Tongue (tissue), 2 donors: ENCODE data around the gene BRD1. TPM values are rescaled to one million over a fixed set of nuclear protein-coding genes. Genes with fewer than 3 reads are reported as not detected.

ENCODE experiments used
- DNase-seq: peaks from one replicate; pipeline ENCODE4 v3.0.0-alpha.2; 2015
- total RNA-seq: library from RNA; depleted of rRNA; stranded (reverse); fragments of >200 nt; gene quantifications from one replicate; pipeline ENCODE4 v1.2.3, GENCODE V29; 2014

BRD1 gene
- total RNA-seq = 42.8 TPM

DNA sequence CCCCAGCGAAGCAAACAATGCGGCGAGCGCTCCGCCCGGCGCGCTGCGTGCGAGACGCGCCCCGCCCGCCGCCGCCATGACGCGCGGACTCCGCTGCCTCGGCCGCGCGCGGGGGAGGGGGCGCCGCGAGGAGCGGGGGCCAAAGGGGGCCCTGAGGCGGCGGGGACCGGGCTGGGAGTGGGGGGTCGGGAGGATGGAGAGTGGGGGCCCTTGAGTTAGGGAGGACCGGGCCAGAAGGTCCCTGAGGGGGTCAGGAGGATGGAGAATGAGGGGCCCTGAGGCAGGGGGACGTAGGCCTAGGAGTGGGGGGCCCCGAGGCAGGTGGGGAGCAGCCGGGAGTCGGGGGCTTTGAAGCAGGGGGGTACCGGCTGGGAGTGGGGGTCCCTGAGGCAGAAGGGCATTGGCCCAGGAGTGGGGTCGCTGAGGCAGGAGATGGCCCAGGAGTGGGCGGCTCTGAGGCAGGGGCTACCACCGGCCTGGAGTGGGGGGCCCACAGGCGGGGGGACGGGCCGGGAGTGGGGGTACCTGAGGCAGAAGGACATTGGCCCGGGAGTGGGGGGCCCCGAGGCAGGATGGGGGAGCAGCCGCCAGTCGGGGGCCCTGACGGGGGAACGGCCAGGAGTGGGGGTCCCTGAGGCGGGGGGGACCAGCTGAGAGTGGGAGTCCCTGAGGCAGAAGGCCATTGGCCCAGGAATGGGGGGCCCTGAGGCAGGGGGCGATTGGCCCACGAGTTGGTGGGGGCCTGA, at the start of gene BRD1:
BRD1 (minus strand) TSS at position 21 of the 746 bp plus-strand sequence. CDS start 3,556 bp downstream, outside the sequence.
- peak; percentile 81 for DNase-seq

DNA sequence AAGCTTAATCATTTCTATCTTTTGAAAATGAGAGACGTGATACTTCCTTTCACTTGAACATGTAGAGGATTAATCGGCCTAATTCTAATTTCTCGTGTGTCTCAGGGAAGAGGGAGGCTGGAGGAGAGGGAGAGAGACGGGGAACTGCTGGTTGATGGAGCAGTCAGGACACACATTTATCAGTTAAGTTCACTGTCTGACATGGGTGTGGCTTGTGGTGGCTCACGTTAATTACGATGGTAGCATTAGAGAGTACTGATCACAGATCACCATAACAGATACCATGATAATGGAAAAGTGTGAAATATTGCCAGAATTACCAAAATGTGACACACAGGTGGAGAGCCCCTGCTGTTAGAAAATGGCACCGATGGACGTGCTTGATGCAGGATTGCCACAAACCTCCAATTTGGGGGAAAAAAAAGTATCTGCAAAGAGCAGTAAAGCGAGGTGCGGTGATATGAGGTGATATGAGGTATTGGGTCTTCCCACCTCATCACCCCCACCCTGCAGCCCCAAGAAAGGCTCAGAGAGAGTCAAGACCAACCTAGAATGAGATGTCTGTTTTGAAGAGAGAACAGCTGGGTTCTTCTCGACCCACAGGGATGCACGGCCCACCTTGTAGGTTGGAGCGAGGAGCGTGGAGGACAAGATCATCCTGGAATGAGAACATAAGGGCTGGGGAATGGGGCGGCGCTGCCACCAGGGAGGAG, 45.7 kb upstream of the BRD1 start:
- DNase-seq = no peak

DNA sequence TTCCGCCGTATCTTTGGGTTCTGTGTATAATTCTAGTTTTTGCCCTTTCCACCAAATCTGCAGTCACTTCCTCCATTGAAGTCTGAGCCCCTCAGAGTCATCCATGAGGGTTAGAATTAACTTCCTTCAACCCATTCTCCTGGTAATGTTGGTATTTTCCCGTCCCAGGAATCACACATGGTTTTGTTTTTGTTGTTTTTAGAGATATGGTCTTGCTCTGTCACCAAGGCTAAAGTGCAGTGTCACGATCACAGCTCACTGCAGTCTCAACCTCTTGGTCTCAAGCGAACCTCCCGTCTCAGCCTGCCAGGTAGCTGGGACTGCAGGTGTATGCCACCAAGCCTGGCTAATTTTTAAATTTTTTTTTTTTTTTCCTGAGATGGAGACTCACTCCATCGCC, 44.7 kb upstream of the BRD1 start:
- no peak for DNase-seq

DNA sequence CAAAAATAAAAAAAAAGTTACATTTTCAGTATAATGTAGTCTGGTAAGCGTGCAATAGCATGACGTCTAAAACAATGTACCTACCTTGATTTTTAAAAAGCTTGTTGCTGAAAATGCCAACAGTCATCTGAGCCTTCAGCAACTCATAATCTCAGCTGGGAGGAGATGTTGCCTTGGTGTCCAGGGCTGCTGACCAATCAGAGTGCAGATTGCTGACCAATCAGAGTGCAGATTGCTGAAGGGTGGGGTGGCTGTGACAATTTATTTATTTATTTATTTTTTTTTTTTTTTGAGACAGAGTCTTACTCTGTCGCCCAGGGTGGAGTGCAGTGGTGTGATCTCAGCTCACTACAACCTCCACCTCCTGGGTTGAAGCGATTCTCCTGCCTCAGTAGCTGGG, 43.8 kb upstream of the BRD1 start:
- no peak for DNase-seq

DNA sequence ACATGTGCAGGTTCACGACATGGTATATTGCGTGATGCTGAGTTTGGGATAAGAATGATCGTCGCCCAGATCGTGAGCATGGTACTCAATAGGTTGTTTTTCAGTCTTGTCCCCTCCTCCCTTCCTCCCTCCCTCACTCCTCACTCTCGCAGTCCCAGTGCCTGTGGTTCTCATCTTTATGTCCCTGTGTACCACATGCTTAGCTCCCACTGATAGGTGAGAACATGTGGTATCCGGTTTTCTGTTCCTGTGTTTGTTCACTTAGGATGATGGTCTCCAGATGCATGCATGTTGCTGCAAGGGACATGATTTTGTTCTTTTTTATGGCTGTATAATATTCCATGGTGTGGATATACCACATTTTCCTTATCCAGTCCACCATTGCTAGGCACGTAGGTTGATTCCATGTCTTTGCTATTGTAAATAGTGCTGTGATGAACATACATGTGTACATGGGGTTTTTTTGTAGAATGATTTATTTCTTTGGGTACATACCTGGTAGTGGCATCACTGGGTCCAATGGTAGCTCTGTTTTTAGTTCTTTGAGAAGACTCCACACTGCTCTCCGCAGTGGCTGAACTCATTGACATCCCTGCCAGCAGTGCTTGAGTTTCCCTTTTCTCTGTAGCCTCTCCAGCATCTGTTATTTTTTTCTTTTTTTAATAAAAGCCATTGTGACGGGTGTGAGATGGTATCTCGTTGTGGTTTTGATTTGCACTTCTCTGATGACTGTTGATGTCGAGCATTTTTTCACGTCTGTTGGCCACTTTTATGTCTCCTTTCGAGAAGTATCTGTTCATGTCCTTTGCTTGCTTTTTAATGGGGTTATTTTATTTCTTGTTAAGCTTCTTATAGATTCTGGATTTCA, 42.4 kb upstream of the BRD1 start:
- DNase-seq = no peak

DNA sequence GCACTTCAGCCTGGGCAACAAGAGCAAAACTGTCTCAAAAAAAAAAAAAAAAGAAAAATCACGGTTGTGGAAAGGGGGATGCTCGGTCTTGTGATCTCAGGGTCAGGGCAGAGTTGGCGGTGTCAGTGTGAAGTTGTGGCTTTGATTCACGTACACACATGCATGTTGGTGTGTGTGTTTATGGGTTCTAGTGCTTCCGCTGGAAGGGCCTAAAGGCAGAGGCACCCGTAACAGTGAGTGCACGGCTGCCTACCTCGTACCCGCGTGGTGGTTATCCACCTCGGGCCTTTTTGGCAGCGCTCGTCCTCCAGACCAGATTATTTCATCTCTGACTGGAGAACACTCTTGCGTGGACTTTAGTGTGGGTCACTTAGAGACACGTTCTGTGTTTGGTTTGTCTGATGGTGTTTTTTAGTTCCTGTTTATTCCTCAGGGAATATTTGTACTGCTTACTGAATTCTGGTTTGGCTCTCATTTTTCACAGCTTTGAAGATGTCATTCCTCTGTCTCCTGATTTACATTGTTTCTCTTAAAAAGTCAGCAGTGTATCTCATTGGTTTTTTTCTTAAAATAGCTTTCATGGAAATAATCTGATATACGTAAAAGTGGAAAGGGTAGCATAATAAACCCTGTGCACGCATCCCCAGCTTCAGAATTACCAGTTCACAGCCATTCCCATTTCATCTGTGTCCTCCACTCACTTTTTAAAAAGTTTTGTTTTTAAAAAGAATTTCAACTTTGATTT, 41.6 kb upstream of the BRD1 start:
- DNase-seq = no peak

DNA sequence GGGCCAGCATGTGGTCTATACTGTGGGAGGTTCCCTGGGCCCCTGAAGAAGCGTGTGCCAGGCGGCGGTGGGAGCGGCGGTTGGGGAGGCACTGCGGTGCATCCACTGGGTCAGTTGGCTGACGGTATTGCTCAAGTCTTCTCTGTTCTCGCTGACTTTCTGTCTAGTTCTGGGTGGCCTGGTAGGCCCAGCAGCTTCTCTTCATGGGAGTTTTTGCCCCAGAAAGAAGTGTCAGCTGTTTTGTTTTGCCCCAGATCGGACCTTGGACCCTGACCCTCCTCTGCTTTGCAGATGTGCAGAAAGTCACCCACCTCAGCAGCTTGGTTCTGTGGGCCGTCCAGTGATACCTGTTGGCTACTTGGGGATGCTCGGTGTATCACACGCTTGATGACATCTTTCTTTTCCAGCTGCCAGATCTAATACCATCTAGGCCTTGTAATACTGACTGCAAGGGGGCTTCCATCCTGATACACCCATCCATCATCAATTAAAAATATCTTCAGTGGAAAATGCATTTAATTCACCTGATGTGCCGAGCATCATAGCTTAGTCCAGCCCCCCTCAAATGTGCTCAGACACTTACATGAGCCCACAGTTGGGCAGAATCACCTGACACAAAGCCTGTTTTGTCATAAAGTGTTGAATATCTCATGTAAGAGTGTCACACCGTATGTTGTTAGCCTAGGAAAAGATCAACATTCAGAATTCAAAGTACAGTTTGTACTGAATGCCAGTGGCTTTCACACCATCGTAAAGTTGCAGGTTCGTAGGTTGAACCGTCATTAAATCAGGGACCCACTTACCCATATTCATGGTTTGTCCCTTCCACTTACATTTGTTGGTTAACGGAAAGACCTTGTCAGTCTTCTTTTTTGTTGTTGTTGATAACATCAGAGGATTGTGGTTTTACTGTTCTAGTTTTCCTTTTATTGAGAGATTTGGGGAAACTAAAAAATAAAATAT, 39.9 kb upstream of the BRD1 start:
- DNase-seq = no peak

DNA sequence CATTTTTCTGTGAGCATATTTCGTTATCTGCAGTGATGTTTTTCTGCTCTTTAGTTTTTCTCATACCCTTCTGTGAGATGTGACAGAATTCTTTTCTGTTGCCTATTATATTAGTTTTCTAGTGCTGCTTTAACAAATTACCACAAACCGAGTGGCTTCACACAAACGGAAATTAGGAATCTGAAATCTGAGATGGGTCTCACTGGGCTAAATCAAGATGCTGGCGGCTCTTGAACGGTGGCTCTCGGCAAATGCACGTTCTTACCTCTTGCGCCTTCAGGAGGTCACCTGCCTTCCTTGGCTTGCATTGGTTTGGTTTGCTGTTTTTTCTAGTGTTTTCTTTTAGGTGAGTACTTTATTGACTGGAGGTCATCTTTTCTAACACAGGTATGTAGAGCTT, 39.0 kb upstream of the BRD1 start:
- DNase-seq = no peak

DNA sequence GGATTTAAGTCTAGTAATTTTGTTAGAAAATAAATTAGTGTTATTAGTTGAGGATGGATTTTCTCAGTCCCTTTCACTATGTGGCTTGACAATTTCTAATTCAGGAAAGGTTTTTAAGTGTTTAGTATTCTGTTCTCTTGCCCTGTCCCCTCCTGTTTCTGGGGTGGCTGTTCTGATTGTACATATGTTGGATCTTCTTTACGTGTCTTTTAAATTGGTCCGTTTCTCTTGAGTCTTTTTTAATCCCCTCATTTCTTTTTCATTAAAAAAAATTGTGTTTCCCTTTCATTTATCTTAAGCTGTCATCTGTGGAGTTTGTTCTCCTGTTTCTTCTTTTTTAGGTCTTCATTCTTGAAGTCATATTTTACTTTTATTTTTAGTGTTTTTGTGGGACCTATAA, 38.5 kb upstream of the BRD1 start:
- no peak for DNase-seq

DNA sequence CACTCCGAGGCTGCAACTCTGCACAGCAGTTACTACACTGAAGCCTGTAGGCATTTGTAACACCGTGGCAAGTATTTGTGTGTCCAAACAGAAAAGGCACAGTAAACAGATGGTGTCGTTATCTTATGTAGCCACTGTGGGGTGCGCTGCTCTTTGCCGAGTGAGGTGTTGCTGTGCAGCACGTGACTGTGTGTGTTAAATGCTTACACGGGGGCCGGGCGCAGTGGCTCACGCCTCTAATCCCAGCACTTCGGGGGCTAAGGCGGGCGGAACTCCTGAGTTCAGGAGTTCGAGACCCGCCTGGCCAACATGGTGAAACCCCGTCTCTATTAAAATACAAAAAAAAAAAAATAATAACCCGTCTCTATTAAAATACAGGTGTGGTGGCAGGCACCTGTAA, 37.5 kb upstream of the BRD1 start:
- no peak for DNase-seq

DNA sequence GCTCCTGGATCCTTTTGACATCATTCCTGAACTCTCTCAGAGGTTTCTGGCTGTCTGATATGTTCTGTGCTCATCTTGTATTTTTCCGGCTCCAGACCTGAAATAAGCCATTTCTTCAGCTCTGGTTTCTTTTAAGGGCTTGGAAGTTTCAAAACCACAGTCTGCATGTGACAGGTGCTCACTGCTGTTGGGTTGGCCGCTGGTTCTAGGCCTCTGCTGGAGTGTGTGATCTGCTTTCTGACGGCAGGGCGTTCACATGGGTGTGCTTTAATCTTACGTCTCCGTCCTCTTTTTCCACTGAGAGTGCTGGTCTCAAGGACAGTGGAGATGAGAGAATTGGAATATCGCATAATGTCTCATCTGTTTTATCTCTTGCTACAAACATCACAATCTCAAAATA, 36.3 kb upstream of the BRD1 start:
- no peak for DNase-seq

DNA sequence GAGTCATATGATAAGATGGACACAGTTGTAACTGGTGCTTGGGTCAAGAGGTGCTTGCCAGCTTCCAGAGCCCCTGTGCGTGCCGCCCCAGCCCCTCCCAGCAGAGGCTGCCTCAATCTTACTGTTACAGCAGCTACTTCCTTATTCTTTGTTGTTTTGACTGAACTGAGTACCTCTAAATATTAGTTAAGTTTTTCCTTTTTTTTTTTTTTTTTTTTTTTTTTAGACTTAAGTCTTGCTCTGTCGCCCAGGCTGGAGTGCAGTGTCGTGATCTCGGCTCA, 34.8 kb upstream of the BRD1 start:
- DNase-seq = no peak

DNA sequence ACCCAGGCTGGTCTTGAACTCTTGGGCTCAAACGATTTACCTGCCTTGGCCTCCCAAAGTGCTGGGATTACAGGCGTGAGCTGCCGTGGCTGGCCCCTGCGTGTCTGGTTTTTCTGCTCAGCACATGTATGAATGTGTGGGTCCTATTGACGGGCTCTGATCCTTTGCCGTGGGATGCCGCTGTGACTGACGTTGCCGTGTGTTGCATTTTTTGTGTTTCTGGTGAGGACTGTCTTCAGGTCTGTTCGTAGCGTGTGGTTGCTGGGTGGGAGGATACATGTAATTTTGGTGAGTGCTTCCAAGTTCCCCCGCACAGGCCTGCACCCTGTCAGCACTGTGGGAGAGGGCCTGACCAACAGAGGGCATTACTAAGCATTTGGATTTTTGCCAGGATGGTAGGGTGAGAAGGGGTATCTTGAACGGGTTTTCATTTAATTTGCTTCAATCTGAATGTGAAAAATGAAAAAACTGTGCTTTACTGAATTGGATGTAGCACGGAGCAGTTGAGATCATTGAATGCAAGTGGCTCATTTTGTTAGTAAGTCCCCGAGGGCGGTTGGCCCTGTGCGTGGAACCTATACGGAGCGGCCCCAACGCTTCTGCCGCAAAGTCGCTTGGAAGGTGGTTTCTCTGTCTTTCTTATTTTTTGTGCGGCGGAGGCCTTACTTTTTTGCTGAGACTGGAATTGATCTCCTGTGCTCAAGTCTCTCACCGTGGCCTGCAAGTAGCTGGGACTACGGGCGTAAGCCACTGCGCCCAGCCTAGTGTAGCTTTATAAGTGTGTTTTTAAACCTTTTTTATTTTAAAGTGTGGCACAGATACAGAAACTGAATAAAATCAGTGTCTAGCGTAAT, 34.2 kb upstream of the BRD1 start:
- no peak for DNase-seq

DNA sequence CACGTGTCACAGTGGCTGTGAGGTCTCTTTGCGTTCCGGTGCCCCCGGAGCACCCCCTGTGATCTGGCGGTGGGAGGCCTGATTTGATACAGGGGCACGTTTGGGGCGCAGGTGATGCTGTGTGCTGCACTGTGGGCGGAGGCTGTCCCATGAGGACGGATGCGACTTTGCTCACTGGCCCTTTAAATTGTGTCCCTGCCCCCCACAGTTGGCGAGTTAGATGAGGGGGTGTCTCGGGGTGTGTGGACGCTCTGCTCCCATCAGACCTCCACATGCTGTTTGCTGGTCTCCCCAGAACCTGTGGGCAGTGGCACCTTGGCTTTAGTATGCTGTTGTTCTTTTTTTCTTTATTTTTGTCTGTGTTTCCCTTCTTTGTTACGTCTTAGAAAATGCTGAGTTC, 31.2 kb upstream of the BRD1 start:
- no peak for DNase-seq

DNA sequence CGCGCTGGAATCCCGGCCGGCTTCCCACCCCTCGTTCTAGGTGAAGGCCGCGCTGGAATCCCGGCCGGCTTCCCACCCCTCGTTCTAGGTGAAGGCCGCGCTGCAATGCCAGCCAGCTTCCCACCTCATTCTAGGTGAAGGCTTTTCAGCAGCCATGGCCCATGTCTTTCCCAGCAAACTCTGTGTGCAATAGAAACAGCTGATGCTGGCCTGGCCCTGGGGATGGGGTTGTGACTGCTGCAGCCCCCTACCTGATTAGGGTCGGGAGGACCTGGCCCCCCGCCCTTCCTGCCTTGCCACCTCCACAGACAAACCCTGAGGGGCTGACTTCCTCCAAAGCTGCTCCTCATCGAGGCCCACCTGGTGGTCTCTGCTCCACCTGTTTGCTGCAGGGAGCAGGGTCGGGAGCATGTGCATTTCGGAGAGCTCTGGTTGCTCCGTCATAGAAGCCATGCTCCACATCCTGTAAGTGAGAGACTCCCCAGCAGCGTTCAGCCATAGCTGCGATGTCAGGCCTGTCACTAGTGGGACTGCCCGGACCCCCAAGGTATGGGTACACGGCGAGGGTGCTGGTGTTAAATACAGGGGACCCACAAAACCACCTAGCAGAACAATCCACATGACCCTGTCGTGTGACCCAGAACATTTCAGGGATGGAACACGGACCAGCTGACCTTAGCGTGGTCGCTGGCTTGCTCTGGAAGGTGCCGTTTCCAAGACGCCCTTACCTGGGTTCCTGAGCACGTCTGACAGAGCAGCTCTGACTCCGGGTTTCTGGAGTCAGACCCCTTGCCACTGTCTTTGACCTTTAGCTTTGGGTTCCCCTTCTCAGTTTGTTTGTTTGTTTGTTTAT, 29.3 kb upstream of the BRD1 start:
- no peak for DNase-seq

DNA sequence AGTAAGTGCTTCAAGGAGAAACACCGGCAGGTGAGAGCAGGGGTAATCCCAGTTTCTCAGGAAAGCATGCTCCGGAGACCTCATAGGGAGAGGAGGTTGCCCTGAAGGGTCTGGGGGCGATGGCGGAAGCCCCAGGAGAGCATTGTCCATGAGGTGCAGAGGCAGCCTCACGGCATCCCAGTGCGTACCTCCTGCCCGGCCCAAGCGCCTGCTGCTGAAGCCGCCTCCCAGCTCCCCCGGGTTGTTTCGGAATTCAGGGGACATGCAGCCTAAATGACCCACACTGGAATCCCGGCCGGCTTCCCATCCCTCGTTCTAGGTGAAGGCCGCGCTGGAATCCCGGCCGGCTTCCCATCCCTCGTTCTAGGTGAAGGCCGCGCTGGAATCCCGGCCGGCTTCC, 28.7 kb upstream of the BRD1 start:
- DNase-seq = no peak

DNA sequence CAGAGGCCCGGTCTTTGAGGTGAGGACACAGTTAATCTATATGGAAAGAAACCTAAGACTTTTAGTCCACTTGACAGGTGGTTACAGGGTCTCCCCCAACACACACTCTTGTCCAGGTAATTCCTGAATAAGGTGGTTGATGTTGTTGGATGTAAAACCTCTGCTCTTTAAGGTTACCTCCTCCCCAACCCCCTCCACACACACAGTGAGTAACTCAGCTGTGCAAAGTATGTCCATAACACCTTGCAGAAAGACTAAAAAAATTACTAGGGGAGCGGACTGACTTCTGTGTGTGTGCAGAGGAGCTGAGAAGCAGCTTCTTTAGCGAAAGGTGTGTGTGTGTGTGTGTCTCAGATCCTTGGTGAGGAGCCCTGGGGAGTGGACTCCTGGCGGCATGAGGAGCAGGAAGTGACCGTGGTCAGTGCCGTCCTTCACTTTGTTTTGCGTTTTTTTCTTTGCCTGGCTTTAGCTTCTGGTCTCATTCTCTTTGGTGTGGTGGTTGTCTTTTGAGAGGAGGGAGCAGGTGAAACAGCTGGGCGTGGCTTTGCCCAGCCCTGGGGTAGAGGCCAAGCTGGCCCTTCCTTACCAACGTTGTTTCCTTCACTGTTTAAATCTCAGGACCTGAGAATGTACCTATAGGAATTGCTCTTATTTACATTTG, 27.7 kb upstream of the BRD1 start:
- DNase-seq = no peak

DNA sequence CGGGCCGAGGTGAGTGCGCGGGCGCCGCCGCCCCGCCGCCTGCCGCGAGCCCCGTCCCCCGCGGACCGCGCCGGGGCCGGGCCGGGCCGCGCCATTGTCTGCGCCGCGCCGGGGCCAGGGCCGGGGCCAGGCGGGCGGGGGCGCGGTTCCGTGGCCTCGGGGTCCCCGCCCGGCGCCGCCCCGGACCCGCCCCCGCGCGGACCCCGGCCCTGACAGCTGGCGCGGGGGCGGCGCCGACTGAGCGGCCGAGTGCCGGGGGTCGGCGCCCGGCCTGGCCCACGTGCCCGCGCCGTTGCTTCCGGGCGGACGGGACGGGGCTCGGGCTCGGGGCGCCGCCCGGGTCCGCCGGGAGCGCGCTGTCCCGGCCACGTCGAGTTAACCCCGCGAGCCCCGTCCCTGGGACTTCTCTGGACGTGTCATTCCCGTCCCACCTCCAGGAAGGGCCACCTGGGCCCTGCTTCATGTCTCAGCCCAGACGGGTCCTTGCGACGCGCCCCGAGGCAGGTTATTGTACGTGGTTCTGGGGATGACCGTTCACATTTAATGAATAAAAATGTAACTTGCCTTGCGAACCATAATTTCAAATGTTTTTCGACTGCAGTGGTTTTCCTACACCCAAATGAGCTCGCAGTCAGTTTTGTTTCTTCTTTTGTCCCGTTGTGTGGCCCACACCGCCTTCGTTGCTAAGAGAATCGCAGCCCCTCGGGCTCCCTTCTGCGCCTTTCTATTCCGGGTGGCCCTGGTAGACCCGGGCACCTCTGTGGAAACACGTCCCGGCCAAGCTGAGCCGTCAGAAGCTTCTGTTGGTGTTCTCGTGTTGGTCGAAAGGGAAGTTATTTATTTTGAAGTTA, 26.5 kb upstream of the BRD1 start:
- peak; percentile 60 for DNase-seq
